IPS-NIHi11 (cell line): ENCODE results near the gene SUPT6H.
A peak's percentile ranks its signal among the peaks of the same experiment; 100 is the strongest.

Source experiments
- DNase-seq: peaks from one replicate; pipeline ENCODE4 v3.0.0; 2012; ENCODE audit warnings: mixed read lengths, low spot score

SUPT6H gene

DNA sequence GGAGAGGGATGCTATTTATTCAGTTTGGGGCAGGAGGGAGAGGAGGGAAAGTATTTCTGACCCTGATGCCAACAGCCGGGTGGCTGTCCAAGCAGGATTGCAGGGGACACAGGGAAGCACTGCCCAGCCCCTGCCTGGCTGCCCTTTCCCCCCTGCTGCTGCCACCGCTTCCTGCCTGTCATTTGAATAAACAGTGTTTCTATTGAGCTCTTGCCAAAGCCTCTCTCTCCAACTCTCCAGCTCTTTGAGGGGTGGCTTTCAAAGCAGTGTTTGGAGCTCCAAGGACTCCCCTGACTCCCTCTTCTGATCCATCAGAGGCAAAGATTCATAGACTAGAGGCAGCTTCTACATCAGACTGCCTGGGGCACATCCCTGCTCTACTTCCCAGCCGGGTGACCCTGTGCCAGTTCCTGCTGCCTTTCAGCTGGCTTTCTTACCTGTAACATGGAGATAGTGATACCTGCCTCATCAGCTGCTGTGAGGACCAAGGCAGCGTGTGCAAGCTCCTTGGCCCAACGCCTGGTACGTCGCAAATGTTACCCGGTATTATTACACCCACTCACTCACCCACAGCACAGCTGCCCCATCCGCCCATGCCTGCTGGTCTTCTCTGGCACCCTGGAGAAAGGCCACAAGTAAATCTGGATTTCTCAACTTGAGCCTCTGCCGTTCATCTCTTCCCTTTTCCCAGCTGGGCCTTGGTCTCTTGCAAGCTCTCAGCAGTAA, 40.2 kb downstream of the SUPT6H start:
- no peak for DNase-seq

DNA sequence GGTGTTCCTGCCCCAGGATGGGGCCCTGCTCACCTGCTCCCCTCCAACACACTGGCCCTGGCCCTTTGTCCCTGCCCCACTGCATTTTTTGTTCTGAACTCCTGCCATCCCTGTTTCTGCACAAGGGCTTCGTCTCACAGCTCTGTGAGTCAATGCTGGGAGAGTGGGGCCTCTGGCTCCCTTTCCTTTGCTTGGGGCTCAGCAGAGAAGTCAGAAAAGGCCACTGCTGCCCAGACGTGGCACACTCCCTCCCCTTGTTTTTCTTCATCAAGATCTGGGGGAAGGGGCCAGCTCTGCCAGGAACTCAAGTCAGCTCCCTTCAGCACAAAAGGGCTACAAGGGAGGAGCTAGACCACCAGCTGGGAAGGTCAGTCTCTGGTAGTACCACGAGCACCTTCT, 40.7 kb downstream of the SUPT6H start:
- DNase-seq: no peak

DNA sequence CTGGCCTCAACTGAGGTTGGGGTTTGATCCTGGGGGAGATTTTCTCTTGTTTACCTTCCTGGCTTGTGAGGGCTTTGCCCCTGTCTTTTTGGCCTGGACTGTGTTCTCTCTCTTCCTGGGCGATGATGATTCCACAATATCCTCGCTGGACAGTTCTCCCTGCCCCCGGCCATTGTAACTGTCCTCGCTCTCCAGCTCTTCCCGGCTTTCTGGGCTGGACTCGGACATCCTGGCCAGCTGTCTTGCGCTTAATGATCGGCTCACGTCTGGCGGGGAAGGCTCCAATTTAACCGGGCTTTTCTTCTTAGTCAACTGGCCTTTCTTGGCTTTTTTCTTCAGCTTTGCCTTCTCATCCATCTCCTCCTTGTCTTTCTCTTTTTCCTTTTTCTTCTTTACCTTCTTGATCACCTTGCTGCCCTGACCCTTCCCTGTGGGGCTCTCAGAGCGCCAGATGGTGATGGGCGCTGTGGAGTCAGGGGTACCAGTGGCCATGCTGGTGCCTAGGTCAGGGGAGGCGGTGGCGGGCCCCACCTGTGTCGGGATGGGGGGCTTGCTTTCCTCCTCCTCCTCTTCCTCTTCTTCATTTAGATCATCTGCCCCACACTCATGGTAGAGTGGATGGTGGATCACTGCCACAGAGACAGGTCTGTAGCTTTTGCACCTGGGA, 41.7 kb downstream of the SUPT6H start:
- DNase-seq: no peak

DNA sequence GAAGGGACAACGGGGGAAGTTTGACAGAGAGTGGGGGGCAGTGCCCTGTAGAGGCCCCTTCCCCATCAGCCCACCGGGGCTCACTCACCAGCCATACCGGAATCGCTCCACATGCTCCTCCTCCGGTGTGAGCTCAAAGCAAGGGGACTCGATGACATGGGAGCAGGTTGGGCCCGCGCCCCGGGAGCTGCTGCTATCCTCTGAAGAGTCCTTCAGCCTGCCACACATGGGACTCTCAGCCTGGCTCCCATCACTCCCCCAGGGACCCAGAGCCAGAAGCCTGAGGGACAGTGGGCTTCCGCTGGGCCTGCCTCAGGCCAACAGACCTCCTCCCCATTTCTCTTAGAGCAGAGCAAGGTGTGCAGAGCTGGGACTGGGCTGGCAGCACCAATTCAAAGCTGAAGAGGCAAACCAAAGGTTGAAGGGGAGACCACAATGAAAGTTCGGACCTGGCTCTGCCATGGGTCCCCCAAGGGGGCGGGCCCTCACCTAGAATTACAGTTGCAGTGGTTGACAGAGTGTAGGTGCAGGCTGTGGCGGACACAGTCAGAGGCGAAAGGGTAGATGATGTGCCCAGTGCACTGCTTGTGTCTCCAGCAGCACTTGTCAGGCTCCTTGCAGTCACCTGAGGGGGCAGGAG, 42.3 kb downstream of the SUPT6H start:
- no peak for DNase-seq

DNA sequence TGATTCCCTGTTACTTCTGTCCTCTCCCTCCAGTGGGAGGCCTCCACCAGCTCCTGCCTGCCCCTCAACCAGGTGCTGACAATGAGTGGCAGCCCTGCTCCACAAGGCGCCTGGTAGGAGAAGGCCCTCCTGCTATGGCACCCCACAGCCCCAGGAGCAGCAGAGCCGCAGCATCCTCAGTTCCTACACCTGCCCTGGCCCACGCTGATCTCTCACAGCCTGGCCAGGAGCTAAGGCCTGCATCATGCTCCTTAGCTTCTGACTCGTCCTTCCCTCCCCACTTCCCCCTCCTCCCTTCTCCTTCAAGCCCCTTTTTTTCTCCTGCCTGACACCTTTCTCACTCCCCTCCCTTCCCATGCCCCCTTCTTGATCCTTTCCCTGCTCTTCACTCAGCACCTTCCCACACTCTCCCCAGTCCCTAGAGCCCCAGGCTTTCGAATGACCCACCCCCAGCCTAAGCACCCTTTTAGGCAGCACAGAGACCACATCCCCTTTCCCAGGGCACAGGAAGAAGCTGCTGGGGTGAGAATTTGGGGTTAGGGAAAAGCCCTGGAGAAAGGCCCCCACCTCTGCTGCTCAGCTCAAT, 43.2 kb downstream of the SUPT6H start:
- no peak for DNase-seq

DNA sequence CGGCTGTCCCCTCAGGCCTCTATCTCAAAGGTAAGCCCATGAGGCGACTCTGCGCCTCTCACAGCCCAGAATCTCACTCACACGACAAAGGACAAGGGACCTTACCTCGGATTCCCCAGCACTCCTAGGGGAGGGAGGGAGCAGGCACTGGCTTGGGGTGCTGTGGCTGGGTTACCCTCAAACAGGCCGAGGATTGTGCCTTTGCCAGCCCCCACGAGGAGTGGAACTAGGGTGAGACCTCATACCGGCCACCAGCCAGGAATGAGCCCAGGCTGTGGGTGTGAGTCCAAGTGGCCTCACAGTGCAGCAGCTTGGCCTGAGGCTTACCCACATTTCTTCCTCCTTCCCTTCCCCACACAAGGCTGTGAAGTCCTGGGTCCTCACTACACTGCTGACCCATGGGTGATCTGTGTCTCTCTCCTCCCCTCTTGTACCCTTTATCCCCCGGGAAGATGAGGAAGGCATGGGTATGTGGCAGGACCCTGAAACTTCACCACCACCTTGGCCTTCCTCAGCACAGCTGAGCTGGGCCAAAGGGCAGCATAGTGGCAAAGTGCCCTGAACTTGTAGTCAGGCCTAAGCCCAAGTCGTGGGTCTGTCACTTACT, 43.8 kb downstream of the SUPT6H start:
- DNase-seq: no peak

DNA sequence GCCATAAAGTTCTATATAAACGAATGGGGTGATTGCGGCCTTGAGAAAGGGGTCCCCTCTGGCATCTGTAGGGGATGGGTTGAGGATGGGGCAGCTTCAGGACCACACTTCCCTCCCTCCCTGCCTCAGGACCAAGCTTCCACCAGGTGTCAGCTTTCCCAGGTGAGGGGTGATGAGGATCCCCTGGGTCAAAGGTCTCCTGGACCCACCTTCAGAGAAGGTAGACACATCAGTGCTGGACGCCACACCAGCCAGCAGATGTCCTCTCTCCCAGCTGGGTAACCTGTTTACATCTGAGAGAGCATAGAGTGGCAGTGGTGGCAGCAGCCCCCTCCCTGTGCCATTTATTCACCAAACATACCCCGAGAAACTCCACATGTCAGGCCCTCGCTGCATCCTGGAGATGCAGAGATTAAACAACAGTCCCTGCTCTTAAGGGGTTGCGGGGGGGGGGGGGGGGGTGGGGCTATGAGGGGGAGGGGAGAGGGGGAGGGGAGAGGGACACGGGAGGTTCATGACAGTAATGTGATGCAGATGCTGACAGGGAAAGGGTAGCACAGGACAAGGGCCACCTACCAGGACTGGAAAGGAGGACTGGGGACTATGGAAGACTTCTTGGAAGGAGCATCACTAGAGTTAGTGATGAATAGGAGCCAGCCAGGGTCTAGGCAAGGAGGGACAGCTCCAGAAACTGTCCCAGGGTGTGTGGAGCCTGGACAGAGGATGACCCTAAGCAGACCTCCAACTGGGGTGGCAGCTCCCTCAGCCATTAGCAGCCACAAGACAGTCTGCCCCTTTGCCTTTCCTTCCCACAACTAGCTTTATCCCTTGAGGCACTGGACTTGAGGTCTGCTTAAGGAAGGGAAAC, 44.7 kb downstream of the SUPT6H start:
- DNase-seq: no peak

DNA sequence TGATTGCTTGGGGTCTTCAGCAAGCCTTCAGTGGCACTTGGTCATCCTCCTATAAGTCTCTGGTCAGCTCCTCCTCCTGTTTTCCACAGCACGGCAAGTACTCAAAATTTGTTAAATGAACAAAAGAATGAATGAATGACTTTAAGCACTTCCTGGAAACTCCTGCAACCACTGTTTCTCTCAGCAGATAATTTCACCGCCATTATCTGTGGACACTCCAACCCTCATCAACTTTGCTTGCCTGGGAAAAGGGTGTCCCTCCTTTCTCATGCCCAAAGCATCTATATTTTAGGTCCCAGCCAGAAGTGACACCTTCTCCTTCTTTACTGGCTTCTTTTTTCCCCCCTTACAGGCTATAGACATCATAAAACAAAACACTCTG, 45.3 kb downstream of the SUPT6H start:
- no peak for DNase-seq

DNA sequence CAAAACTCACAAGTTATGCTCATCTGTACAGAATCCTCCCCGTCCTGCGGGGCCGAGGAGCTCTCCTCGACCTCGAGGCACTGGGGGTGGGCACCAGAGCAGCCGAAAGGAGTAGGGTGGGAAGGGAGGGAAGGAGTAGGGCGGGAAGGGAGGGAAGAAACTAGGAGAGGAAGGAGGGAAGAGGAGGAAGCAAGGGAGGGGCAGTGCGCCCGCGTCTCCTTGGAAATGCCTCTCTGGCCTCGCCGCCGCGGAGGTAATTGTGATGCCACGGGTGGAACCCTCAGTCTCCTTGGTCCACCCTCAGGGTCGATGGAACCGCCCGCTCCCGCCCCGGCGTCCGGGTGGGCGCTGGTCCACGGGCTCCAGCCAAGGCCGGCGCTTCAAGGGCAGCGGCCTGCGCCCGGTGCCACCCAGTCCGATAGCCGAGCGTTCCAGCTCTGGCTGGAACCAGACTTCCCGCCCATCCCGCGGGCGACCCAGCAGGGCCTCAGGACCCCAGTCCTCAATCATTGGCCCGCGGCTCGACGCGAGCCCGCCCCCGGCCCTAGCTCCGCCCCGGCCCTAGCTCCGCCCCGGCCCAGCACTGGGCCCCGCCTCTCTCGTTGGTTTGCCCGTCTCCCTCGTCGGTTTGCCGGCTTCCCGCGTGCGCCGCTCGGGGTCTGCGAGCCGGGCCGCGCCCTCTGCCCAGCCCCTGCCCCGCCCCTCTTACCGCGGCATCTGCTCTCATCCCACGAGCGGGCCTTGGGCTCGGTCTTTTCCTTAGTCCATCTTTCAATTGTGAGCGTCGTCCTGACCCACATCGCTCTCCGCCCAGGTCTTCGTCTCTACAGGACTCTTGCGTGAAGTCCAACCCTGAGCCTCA, 49.1 kb downstream of the SUPT6H start:
- peak; percentile 95 for DNase-seq

DNA sequence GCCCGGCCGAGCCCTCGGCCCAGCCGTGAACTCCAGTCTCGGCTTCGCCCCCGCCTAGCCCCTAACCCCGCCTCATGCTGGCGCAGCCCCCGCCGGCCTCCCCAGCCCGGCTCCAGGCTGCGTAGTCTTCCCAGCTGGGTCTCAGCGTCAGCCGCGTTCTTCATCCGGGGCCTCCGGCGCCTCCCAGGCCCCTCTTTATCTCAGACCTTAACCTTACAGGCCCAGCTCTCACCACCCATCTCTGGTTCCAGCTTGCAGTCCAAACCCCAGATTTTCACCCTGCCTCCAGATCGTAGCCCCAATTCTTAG, 49.7 kb downstream of the SUPT6H start, which contains the start of gene PROCA1:
Gene PROCA1, minus strand, starts transcription at position 166 of the 309 bp plus-strand sequence. CDS start 228 bp downstream, outside the sequence.
- no peak for DNase-seq

DNA sequence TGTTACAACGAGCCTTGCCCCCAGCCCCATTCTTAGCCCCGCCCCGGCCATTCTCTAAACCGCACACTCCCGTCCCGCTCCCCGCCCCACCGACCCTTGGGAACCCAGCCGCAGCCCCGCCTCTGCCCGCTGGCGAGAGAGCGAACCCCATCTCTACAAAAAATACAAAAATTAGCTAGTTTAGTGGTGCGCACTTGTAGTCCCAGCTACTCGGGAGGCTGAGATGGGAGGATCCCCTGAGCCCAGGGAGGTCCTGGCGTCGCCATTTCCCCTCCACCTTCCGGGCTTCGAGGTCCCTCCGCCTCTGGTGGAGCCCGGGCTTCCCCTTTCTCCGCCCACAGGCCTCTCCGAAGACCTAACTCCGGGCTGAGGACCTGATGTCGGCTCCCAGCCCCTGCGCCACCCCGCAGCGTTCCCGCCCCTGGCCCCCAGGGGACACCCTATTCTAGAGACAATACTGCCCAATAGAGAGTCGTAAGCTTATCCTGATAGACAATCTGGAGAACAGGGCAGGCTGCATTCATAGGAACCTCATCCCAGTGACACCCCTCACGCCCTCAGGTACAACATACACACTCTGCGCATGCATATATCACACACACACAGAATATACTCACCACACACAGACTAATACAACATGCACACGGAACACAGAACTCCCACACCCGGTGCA, 50.2 kb downstream of the SUPT6H start:
- DNase-seq: no peak

DNA sequence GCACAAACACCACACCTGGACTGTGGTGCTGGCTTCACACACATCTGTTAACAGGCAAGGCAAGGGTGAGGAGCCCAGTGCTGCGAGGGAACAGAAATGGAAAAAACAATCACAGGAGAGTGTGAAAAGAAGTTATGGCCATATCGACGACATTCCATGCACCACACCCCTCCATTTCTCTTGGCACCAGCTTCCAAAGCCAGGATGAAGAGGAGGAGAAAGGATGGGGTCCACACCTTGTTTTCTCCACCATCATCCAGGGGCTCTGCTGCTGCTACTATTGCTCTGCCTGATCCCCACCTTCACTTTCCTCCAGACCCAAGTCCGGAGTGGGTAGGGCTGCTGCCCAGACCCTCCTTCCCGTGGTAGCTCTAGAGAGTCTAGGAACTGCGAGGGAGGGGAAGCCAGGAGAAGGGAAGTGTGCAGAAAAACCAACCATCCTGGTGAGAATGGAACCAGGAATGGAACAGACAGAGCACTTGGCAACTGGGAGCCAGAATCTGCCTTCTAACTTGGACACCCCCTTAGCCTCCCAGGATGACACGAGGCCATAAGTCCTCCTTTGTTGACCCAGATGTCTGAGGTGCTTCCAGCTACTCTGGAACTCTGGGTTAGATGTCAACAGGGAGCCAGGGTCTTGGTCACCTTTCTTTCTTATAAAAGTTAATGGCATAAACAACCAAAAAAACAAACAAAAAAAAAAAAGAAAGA, 50.9 kb downstream of the SUPT6H start:
- DNase-seq: no peak

DNA sequence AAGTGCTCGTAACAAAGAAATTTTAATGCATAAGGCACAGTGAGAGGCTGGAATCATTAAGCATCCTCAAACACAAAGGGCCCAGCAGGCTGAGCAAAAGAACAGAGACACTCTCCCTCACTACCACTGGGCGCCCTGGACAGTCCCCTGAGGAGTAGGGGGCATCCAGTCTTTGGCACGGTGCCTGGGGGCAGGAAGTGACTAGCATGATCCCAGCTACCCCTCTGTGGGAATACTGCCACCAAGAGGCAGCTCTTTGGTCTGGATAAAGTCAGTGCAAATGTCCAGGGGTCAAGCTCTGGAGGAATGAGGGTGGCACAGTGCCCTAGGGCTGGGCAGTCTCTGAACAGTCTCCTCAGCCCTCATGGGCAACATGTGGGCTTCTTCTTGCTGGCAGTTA, 52.3 kb downstream of the SUPT6H start:
- DNase-seq: no peak

DNA sequence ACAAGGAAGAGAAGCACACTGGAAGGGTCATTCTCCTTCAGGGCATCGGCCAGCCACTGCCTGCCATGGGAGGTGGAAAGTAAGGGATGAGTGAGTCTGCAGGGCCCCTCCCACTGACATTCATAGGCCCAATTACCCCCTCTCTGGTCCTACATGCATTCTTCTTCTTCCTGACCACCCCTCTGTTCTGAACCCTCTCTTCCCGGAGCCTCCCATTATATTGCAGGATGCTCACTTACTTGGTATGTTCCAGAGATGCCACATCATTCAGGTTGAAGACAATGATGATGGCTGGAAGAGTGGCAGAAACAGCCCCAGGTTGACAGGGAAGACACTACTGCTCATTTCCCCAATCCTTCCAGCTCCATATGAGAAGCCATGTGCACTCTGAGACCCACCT, 53.2 kb downstream of the SUPT6H start:
- DNase-seq: no peak

DNA sequence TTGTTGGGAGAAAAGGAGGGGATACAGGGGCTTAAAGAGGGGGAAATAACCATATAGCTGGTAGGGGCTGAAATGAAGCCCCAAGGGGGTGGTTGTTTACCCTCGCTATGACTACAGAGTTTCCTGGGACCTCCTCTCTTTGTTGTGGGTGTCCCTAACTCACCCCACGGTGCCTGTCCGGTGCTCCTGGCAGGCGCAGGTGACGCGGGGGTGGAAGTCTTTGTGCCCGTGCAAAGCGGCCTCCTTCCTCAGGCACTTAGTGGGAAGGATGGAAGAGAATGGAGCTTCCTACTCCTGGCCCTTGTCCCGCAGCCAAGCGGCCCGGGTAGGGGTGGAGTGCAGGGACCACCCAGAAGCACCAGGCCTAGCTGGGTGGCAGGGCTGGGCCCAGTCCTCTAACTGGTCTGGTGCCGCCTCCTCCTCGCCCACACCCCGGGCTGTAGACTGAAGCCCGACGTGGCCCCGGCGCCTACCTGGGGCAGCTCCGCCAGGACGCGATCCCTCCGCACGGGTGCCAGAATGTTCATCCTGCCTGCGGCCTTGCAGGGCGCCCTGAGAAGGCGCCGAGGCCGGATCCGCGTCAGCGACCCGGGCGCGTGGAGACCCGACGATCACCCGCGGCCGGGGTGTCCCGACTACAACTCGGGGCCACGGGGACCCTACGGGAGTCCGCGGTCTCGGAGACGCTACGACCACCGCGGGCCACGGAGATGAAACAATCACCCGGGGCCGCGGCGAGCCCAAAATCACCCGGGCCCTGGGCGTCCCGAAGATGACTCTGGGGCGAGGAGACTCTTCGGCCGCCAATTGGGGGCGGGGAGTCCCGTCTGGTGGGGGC, 55.0 kb downstream of the SUPT6H start:
- no peak for DNase-seq

DNA sequence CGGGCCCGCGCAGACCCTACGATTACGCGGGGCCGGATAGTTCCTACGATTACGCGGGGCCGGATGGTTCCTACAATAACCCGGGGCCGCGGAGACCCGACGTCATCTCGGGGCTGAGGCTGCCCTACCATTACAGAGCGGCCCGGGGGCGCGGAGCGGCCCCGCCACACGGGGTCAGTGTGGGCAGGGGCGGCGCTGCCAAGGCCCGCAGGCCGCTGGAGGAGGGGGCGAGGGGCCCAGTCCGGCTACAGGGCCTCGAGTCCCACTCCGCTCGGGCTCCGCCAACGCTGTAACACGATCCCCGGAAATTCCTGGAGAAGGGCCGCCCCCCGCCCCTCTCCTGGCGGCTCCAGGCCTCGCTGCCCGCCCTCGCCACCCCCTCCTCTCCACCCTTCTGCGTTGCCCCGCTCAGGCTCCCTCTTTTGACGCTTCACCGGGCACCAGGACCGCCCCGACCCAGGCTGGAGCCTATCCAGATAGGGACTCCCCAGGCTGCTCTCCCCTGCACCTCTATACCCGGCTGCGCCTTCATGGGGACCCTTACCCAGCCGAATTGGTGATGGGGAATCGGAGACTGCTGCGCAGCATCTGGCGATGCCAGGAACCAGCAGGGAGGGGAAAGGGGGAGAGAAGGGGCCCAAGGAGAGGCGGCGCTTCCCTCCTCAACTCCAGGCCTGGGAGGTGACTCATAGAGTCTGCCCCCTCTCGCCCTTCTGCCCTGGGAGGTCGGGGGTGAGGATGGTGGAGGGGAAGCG, 55.8 kb downstream of the SUPT6H start, which contains the start of gene RAB34:
Gene RAB34, minus strand, starts transcription at position 291 of the 755 bp plus-strand sequence. CDS start 602 bp downstream, outside the sequence.
- DNase-seq: peak; percentile 78

DNA sequence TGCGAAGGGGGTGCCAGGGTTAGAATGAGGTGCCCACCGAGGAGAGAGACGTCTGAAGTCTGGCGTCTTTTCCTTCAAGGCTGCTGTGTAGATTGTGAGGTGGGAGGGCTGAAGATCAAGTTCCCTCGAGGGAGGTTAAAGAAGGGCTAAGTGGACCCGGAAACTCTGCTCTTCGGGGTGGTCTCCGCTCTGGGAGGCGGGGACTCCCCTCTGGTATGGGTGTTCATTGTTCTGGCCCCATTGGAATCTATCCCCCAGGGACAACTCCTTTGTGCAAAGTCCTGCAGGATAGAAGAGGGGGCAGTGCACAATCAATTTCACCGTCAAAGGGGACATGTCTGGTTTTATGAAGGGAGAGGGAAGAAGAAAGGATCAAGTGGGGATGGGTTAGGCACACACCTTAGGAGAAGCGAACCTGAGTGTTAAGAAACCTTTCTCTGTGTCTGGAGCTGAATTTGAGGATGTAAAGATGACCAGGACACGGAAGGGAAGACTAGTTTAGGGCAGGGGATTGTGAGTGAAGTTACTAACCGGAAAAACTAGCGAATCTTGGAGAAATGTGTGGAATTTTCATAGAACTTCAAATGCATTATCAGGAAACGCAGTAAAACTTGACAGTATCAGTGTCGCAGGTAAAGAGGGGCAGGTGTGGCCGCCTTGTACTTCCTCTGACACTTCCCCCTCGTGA, 56.5 kb downstream of the SUPT6H start:
- no peak for DNase-seq
